Daoy (cell line): ENCODE results near the gene FSD1. TPM values are rescaled to one million over a fixed set of nuclear protein-coding genes. Genes with fewer than 3 reads are reported as not detected.
"Not testable (repeated sequence)": the region's sequence is repeated elsewhere in the genome, so short reads cannot be mapped to it uniquely, and the experiment has no call there.

Experiments
- DNase-seq: peaks from one replicate; pipeline ENCODE4 v3.0.0-alpha.2; 2015; ENCODE audit warnings: low read depth
- total RNA-seq: library from RNA; depleted of rRNA; stranded (reverse); fragments of >200 nt; shearing (Covaris generic); gene quantifications from 2 replicates; pipeline ENCODE4 v1.2.3, GENCODE V29; 2014

The FSD1 gene
- total RNA-seq, 1 experiment from 2014 or later = 28.3 TPM

GRCh38 chr19:4345342-4346019 is 41.1 kb downstream of the FSD1 start:
- DNase-seq = no peak

DNA sequence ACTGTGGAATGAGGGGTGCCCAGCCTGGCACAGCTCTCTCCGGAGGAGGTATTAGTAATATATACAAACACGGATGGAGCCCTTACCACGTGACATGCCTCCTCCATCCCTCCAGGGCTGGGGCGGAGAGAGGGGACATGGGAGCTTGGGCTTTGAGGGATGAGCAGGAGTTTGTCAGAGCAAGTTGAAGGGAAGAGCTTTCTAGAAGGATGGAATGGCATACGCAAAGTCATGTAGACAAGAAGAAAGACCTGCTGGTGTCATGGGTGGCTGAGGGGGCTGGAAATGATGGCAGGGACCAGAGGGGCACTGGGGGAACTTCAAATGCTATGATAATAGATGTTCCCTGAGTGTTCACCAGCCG is 41.6 kb downstream of the FSD1 start:
- no peak for DNase-seq

GRCh38 chr19:4347521-4347920 is 43.1 kb downstream of the FSD1 start:
- no peak for DNase-seq

GRCh38 chr19:4349225-4349624 is 44.8 kb downstream of the FSD1 start:
- not testable (repeated sequence) for DNase-seq

DNA sequence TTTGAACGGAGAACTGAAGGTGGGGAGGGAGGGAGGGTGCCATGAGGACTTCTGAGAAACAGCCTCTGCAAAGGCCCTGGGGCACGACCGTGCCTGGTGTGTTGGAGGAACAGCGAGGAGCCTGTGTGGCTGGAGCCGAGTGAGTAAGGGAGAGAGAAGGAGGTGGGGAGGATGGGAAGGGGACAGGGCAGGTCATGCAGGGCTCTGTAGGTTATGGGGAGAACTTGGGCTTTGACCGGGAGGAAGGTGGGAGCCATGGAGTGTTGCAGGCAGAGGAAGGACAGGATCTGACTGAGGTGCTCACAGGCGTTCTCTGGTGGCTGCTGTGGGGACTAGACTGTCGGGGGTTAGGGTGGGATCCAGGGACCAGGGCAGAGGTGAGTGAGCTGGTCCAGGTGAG is 45.7 kb downstream of the FSD1 start:
- DNase-seq = no peak

GRCh38 chr19:4350726-4351125 is 46.3 kb downstream of the FSD1 start:
- DNase-seq = no peak

GRCh38 chr19:4352701-4353121 is 48.3 kb downstream of the FSD1 start:
- DNase-seq = peak; percentile 68

DNA sequence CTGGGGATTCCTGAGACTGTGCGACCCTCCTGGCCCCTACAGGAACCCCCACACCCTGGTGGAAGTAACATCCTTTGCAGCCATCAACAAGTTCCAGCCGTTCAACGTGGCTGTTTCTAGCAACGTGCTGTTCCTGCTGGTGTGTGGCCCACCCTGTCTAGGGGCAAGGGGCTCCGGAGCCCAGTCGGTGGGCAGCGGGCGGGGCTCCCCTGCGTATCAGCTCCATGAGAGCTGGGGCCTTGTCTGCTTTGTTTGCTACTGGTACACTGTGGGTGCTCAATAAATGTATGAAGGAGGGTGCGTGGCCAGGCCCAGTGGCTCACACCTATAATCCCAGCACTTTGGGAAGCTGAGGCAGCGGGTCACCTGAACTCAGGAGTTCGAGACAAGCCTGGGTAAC is 49.9 kb downstream of the FSD1 start:
- DNase-seq = no peak

DNA sequence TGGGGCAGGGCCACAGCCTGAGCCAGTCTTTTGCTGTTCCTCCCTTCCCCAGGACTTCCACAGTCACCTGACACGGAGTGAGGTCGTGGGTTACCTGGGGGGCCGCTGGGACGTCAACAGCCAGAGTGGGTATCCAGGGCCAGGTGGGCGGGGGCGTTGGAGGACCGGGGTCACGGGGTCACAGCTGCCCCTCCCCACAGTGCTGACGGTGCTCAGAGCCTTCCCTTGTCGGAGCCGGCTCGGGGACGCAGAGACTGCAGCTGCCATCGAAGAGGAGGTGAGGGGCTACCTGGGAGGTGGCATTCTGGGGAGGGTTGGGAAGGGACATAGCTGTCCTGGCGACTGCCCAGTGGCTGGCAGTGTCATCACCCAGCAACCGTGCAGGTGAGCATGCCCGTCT is 50.5 kb downstream of the FSD1 start:
- no peak for DNase-seq

DNA sequence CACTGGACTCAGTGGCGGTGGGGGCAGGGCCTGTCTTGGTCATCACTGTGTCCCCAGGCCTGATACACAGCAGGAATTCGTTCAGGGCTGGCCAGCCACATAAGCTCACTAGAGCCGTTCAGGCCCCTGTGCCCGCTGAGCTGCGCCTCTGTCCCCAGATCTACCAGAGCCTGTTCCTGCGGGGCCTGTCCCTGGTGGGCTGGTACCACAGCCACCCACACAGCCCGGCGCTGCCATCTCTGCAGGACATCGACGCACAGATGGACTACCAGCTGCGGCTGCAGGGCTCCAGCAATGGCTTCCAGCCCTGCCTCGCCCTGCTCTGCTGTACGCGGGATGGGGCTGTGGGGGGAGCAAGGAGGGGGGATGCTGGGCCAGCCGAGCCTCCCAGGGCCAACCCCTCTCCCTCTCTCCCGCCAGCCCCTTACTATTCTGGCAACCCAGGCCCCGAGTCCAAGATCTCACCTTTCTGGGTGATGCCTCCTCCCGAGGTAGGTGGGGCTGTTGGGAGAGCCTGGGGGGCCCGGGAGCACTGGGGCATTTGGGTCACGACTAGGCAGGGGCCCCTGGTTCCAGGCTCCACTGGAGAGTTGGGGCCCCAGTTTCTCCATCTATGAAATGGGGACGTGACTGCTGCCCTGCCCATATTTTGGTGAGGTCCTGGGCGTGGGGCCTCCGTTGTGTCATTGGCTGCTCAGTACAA is 52.8 kb downstream of the FSD1 start:
- DNase-seq = no peak

DNA sequence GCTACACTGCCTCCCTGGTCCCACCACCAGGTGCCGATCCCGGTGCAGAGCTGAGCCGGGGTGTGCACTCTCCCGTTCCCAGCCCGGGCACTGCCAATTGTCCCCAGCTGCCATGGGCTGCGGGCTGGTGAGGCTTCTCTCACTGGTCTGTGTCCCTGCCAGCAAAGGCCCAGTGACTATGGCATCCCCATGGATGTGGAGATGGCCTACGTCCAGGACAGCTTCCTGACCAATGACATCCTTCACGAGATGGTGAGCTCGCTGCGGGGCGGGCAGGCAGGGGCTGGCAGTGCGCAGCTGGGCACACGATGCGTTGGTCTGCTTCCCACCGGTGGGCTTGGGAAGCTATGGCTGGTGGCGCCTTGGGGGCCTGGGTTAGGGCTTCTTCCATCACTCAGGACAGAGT is 53.5 kb downstream of the FSD1 start:
- no peak for DNase-seq

DNA sequence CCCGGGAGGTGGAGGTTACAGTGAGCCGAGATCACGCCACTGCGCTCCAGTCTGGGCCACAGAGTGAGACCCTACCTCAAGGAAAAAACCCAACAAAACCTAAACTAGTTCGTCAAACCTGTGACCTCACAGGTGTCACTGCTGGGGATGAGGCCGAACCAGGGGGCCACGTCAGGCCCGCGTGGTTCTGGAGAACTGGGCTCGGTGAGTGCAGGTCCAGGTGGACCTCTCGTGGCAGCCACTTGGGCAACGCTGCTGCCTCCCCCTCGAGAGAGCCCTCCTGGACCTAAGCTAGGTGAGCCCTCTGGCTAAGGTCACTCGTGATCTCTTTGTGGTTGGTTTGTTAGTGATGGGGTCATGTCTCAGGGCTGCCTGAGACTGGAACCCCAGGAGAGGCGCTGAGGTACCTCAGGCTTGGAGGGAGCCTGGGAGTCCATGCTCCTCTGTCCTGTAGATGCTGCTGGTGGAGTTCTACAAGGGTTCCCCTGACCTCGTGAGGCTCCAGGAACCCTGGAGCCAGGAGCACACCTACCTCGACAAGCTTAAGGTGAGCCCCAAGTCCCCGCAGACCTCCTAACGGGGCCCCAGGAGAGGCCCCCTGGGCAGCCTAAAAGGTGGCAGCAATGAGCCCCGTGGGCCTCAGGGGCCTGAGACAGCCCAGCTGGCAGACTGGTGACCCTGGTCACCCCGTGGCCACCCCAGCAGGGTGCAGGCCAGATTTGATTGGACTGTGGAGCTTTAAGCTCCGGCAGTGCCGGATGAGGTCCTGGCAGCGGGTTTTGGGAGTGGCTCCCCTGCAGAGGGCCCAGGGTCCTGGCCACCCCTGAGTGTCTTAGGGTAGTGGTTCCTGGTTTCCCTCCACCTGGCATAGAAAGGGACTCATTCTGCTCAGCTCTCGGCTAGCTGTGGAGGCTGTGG is 54.6 kb downstream of the FSD1 start:
- DNase-seq = no peak

- DNase-seq = no peak
Measured at GRCh38 chr19:4359627-4360000, 55.2 kb downstream of the FSD1 start.

- DNase-seq = no peak
Measured at GRCh38 chr19:4360081-4360569, 55.7 kb downstream of the FSD1 start.

DNA sequence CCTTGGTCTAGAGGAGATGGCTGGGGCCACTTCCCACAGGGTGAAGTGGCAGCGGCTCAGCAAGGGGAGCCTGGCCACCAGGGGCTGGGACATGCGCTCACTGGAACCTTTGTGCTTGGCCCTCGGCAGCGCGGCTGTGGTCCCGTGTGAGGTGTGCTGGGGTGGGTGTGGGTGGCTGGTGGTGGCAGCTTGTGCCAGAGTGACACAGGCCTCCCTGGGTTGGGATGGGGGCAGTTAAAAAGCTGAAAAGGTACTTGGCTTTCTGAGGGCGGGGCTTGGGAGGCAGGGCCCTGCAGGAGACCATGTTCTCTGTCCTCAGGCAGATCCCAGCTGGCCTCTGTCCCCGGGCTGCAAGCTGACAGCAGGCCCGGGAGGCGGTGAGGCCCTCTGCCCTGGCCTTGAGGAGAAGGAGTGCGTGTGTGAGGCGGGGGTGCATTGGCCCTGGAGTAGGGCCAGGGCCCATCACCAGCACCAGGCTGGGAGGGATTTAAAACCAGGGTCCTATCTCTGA is 56.3 kb downstream of the FSD1 start:
- no peak for DNase-seq

DNA sequence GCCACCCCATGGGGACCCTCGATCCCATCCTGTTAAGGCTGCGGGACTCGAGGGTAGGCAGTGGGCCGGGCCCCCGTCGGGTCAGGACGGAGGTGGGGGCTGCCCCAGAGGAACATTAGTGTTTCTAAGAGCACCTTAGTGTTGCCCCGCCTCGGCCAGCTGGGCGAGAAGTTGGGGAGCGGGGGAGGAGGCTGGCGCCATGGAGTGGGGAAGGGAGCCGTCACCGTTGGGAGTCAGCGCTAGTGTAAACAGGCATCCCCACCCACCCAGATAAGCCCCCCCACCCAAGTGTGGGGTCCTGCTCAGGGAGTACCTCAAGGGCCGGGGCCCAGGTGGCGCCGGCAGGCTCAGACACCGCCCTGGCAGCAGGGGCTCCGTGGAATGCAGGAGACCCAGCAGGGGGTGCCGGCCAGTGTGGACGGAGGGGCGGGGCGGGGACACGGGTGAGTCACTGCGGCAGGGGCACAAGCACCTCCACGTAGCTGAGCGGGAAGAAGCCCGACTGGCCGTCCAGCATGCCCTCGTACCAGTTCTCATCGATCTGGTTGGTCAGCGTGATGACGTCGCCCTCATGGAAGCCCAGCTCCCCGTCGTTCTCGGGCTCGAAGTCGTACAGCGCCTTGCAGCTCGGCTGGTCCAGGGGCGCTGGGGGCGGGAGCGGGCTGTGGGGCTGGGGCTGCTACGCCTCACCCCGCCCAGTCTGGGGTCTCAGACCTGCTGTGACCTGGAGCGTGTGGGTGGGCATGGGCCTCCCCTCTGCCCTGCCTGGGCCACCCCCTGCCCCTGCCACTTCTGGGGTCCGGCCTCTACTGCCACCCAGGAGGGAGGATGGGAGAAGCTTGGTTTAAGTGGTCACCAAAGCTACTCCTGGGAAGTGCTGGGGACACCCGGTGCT is 57.0 kb downstream of the FSD1 start:
- no peak for DNase-seq

DNA sequence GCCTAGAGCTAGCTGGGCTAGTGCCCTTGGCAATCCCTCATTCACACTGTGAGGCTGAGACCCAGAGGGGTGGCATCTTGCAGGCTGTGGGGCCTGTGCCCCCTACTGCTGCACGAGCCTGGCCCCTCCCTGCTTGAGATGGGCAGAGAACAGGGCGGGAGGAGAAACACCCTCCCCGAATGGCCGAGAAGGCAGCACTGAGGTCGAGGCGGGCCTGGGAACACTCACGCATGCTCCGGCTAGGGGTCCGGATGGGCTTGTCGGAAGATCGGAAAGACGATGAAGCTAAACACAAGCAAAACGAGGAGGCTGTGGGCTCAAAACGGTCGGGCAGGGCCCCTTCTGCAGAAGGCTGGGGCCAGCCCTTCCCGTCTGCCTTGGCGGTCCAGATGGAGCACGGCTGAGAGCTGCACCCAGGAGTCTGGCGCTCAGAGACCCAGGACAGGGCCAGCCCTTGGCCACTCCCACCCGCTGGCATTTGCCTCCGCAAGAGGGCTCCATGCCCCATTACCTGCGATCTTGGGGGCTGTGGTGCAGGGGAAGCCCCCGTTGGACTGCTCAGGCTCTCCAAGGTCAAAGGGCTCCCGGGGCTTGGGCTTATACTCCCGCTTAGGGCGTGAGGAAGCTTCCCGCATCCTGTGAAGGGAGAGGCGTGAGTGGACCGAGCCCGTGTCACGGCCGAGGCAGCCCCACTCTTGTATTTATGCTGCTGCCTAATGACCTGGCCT is 57.9 kb downstream of the FSD1 start:
- DNase-seq = no peak

DNA sequence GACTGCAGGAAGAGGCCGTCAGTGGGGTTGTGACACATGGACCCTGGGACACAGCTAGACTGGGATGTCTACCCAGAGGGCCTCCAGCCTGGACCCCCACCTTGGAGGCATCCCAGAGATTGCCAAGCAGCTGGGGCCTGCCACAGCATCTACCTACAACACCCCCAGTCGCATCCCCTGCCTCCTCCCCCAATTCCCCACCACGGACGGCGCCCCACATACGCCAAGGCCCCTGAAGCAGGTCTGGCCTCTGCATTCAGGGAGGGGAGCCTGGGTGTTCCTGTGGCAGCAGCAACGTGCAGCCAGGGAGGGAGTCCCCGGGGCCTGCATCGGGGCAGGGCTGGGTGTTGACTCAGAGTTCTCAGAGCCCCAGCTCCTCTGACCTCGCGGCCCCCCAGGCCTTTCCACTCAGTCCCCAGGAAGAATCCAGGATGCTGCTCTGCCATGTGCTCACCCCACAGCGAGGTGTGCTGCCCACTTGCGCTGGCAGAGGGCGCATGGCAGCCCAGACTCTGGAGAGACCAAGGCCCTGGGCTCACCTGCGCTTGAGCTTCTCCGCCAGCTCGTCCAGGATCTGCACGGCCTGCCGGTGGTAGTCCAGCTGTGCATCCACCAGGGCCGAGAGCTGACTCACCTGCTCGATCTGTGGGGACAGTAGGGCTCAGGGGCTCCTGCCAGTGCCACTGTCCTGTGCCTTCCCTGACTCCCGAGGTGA is 58.6 kb downstream of the FSD1 start:
- DNase-seq = peak; percentile 49

DNA sequence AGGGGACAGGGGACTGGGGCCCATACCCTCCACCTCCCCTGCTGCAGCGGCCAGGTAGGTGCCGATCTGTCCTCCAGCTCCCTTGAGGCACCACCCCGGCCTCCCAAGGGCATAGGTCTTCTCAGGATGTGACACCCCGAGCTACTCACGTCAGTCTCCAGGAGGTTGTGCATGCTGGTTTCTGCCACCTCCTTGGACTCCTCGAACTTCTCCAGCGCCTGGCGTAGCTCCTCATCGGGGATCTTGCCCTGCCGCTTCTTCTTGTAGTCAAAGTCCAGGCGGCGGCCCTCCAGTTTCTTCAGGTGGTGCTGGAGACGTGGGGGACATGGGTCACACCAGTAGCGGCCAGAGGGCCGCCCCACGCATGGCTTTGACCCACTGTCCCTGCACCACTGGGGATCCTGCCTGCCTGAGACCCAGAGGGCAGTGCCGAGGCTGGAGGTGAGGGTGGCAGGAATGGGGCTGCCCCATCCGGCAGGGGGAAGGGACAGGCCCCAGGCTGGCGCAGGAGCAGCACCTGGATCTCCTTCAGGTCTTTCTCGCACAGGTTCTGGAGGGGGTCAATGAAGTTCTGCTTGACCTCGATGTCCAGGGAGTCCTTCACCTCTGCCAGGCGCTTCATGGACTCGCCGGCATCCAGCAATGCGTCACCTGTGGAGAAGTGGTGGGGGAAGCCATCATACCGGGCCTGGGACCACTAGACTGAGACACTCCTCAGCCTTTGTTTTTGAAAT is 59.3 kb downstream of the FSD1 start:
- DNase-seq = no peak
